Measurements from ENCODE around the gene TMEM100. TPM values are rescaled to one million over a fixed set of nuclear protein-coding genes. Genes with fewer than 3 reads are reported as not detected.

The TMEM100 gene
- total RNA-seq, 2 donors from 2014 or later = 18.3 to 24.3 TPM

DNA sequence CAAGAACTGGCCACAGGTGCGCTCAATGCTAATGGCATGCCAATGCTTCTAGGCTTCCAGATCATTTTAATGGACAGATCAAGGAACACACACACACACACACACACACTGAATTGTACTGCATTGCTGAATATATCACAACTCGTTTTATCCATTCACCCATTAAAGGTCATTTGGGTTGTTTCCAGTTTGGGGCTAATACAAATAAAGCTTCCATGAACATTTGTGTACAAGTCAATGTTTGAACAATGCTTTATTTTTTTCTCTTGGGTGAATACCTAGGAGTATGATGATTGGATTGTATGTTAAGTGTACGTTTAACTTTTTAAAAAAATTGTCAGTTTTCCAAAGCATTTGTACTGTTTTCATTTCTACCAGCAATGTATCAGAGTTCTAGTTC, 24.5 kb upstream of the TMEM100 start:
- intact Hi-C loops (cut with DNase I) = no loop called here
- DNase-seq (no peak), ATAC-seq (no peak)

- no peak for DNase-seq
- intact Hi-C loops (cut with DNase I) = no loop called here
- no peak for ATAC-seq
These were observed 23.8 kb upstream of the TMEM100 start for GRCh38 chr17:55746466-55746865.

DNA sequence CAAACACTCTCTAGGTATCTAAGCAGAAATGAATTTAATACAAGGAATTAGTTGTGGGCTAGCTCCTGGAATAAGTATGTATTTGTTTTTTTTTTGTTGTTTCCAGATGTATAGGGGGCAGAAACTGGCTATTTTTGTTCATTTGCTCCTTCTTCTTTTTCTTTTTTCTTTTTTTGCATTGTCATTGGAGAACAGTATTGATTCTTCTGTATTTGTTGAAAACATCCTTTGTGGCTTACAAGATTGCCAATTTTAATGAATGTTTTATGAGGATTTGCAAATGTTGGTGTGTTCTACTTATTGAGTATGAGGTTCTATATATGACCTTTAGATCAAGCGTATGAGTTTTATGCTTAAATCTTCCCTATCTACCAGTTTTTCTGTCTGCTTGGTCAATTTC, 22.6 kb upstream of the TMEM100 start:
- ATAC-seq = no peak
- intact Hi-C loops (cut with DNase I) = no loop called here
- no peak for DNase-seq

GRCh38 chr17:55743103-55743679, 20.5 kb upstream of the TMEM100 start:
- intact Hi-C loops (cut with DNase I) = no loop called here
- DNase-seq = no peak
- no peak for ATAC-seq

- intact Hi-C loops (cut with DNase I) = no loop called here
- DNase-seq = no peak
- ATAC-seq = no peak
These were observed 19.8 kb upstream of the TMEM100 start for GRCh38 chr17:55742272-55743102.

GRCh38 chr17:55741356-55741700, 18.7 kb upstream of the TMEM100 start:
- intact Hi-C loops (cut with DNase I) = no loop called here
- DNase-seq (no peak), ATAC-seq (no peak)

DNA sequence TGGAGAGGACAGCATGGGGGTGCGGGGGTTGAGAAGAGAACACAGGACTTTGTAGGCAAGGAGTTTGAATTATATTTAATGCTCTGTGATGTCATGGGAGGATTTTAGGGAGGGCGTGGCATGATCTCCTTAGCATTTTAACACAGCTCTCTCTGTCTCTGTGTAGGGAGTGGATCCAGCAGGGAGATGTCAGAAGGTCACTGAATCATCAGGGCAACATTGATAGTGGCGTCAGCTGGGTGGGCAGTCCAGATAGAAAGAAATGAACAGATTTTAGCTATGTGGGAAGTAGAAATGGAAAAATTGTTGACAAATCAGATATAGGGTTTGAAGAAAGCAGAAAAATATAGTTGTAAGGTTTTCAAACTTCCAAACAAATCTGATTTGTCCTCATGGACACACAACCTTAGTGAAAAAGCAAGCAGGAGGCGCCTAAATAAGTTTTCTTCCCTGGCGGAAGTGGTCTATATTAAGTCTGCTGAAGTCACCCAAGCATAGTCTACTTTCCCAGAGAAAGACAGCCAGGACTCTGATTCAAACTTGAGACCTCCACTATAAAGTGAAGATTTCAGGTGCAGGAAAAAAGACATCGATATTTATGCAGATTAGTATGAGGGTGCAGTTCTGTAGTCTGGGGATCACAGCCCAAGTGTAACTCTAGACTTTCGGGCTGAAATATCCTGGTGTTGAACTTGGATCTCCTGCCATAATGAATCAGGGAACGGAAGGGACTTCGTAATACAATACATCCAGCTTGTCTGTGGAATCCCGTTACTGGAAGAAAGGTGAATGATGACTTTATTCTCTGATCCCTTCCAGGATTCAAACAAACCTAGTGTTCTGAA, 18.1 kb upstream of the TMEM100 start:
- intact Hi-C loops (cut with DNase I) = no loop called here
- peak in 1 of 2 donors; percentile 43 for ATAC-seq
- no peak for DNase-seq

- DNase-seq (no peak), ATAC-seq (peak in 1 of 2 donors; percentile 15)
- intact Hi-C loops (cut with DNase I) = no loop called here
These were observed 15.4 kb upstream of the TMEM100 start for GRCh38 chr17:55737976-55738501.

DNA sequence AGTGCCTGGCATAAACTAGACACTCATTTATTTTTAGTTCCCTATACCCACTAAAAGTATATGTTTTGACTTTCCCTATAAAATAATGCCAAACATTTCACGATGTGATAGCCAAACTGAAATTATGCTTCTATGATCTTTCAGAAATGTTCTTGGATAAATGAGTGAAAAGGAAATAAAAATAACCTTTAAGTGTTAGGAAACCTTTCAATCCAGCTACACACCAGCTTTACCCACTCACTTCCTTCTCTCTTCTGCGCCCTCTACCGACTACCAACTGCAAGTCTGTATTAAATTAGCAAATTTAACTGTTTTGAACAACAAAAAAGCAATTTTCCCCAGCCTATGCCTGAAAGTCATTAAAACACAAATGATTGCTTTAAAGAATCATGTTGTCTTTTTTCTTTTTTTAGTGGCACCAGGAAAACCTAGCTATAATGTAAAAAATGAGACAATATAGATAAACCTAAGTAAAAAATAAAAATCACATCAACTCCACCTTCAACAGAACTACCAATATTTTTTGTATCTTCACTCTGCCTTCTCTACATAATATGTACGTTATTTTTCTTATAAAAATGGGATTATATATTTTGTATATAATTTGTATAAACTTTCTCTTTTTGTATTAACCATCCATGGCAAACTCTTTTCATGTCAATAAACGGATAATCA, 13.2 kb upstream of the TMEM100 start:
- no peak for ATAC-seq
- intact Hi-C loops (cut with DNase I) = no loop called here
- DNase-seq = peak; percentile 37

DNA sequence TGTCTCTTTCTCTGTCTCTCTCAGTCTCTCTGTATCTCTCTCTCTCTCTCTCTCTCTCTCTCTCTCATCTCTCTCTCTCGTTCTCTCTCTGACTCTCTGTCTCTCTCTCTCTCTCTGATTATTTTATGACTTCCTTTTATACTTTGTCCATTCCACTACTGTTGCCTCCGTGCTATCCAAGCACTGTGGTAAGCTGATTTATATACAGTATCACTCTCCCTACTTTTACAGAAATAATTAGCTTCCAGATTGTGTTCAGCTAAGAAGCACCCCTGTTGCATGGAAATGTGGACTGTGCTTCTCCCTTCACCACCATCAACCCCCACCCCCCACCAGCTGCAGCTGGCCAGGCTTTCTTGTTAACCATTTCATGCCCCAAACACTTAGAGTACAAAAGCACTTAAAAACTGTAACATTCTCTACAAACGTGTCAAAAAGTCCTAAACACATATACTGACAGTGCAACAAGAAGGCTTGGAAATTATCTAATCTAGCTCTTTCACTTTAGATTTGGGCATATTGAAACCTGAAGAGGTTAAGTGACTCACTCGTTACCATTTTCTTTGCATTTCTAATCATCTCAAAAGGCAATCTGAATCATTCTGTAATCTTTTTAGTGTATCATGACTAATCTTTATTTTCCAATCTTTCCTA, 11.6 kb upstream of the TMEM100 start:
- DNase-seq = no peak
- intact Hi-C loops (cut with DNase I) = no loop called here
- no peak for ATAC-seq

DNA sequence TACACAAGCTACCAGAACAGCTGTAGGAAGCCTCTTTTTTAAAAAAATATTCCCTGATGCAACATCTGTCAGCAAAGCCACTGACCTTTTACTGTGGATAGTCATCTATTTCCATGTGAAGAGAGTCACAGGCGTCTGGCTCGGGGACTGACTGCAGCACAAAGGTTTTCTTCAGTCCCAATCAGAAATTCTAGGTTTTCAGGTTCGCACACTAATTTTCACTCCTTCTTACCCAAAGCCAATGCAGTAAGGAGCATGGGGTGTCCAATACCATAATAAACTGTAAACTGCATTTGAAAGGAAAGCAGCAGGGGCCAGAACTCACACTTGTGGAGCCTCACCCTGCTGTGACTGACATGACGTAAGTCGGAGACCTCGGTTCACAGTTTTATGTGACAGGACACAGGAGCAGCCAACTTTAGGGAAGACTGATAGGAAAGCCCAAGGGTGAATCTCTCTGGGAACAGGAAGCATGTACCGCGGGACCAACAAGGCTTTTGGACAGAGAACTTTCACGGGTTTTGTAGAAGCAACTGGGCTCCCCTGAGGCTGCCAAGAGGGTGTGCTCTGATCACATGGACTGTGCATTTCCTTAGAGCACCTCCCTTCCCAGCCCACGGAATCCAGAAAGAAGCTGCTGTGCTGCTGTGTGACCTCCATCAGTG, 9.1 kb upstream of the TMEM100 start:
- peak; percentile 87 for ATAC-seq

GRCh38 chr17:55730808-55731207, 8.1 kb upstream of the TMEM100 start:
- DNase-seq (no peak), ATAC-seq (peak in 1 of 2 donors; percentile 19)
- intact Hi-C loops (cut with DNase I) = no loop called here

More for the DNA sequence above, 9.1 kb upstream of the TMEM100 start:
- intact Hi-C loops (cut with DNase I) = no loop called here
- peak; percentile 84 for DNase-seq

GRCh38 chr17:55730380-55730779, 7.7 kb upstream of the TMEM100 start:
- DNase-seq = no peak
- no peak for ATAC-seq
- intact Hi-C loops (cut with DNase I) = no loop called here

GRCh38 chr17:55729484-55729883, 6.8 kb upstream of the TMEM100 start:
- intact Hi-C loops (cut with DNase I) = loop anchor here in 1 of 2 donors (10.0 kb wide), 1 partner anchor 85 kb away; no protein-coding TSS in a partner anchor
- ATAC-seq = no peak

DNA sequence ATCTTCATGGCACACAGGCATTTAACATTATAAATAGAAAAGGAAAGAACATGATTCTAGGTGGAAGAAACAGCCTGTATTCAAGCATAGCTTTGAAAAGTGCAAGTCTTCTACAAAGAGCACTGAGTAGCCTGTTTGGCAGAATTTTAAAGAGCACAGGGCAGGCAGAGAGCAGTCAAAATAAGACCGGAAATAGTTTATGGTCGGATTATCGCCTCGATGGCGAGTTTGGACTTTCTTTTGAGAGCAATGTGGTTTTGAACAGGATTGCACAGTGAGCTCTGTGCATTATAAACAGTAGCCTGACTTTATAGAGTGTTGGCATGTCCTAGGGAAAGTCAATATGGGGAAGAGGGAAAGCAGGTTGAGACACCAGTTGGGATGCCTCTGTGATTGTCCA, 6.2 kb upstream of the TMEM100 start:
- intact Hi-C loops (cut with DNase I) = loop anchor here in 1 of 2 donors (10.0 kb wide), 1 partner anchor 86 kb away; no protein-coding TSS in a partner anchor
- ATAC-seq (no peak), DNase-seq (no peak)

More at GRCh38 chr17:55729484-55729883, 6.8 kb upstream of the TMEM100 start:
- no peak for DNase-seq

DNA sequence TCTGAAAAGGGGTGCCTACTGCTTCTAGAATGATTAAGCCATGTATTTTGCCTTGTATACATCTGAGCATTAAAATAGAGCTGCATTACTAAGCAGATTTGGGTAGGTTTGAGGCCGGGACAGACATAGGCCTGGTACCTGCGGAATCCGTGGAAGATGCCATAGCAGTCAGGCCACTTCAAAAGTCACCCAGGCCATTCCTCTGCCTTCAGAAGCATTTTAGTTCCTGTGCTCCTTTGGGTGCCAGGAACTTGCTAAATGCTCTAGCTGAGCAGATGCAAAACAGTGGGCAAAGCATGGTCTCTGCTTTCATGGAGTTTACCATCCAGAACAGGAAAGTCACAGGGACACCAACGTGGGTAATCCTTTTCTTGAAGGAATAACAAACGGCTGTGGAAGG, 5.7 kb upstream of the TMEM100 start:
- DNase-seq (no peak), ATAC-seq (no peak)
- intact Hi-C loops (cut with DNase I) = loop anchor here in 1 of 2 donors (10.0 kb wide), 1 partner anchor 86 kb away; no protein-coding TSS in a partner anchor

DNA sequence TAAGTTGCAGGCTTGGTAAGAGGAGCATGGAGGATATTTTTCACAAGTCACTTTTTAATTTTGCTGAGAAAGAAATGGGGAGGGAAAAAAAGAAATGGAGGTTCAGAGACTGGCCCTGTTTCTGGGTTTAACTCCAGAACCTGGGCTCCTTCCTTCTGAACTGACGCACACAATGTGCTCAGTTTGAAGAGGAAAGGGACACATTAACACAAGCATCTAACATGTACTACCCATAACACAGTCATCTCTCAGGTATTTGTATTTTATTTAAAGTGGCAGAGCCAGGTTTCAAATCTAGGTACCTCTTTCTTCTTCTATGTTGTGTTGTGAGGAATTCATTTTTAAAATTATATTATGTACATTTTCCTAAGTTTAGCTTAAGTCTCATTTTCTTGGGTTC, 5.3 kb upstream of the TMEM100 start:
- ATAC-seq = no peak

DNA sequence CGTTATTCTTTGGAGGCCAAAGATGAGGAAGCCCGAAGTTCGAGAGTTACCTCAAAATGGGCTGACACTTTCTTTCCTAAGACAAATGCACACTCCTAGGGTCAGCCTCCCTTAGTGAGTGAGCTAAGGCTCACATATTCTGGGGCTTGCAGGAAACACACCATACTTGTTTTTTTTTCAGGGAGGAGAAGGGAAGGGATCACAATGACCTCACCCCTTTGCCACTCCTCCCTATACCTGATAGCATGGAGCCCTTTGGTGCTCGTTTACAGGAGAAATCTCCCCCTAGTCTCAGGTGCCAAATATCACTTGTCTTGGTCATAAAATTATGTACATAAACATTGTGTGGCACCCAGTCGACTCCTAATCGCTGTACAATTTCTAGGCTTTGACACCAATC, 4.6 kb upstream of the TMEM100 start:
- intact Hi-C loops (cut with DNase I) = loop anchor here in 1 of 2 donors (10.0 kb wide), 1 partner anchor 88 kb away; no protein-coding TSS in a partner anchor
- DNase-seq (no peak), ATAC-seq (no peak)

More for the DNA sequence above, 5.3 kb upstream of the TMEM100 start:
- intact Hi-C loops (cut with DNase I) = loop anchor here in 1 of 2 donors (10.0 kb wide), 1 partner anchor 87 kb away; no protein-coding TSS in a partner anchor
- DNase-seq = no peak

Measured in left cardiac atrium (tissue), 4 donors.